Stimulated activated CD8-positive, alpha-beta memory T cell treated with anti-CD3 and anti-CD28 coated beads, Interleukin-7, amount 100 ng/mL, for 4 hours (primary cell): ENCODE results near the gene ZDHHC5.
"Not testable (repeated sequence)": the region's sequence is repeated elsewhere in the genome, so short reads cannot be mapped to it uniquely, and the experiment has no call there.

Experiments
- DNase-seq, 2 donors: peaks; one replicate each; pipeline ENCODE4 v3.0.0-alpha.2; 2020; ENCODE audit warnings: low read depth in 2 of 2

Gene ZDHHC5

DNA sequence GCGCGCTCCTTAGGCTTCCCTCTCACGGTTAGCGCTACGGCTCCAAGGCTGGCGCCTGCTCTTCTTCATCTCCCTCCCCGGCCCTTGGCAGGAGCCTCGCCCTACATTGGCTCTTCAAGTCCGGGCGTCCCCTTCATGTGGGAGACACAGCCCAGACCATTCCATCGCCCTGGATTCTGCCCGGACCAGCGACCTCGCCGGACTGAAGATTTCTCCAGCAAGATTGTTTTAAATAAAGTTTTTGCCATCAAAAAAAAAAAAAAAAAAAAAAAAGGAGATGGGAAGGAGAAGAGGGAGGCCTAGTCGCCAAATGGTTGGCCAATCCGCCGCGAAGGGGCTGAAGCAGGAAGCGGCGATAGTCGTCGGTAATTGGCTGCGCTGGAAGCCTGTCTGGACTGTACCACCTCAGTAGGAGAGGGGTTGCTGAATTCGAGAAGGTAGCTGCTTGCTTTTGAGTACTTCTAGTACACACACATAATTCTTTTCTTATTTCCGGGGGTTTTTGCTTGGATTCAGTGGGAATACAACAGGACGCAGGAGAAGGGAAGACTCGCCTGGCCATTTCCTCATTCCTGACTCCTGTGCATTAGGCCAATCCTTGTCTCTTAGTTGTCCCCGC lies 688 bp upstream of the ZDHHC5 start:
- DNase-seq = peak; percentile 92 to 95

DNA sequence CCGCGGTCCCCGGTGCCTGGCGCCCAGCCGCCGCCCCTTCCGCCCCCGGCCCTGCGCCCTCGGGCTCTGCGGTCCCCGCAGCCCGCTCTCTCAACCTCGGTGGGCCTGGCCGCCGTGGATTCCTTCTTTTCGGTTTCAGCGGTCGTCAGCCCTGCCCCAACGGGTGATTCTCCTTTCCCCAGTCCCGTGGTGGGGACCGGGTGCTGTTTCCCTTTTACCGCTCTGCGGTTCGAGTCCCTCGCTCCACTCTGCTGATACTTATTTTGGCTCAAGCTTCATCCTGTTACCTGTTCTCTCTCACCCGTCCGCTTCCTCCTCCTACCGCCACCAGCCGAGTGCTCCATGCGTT lies 494 bp downstream of the ZDHHC5 start:
- no peak for DNase-seq

DNA sequence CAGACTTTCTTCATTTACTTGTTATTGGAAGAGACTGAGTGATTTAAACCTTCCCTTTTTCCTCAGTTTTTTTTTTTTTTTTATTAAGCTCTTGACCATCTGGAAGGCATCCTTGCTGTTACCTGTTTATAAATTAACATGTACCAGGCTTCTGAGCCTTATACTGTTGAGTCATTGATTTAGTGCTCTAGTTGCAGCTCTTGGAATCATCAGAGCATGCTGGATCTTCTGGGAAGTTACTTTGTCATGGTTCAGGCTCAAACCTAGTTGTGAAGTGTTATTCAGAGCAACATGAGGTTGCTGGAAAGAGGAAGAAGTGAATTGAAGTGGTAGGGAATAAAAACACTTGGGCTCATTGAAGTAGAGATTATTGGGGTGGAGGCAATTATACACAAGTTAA lies 6.3 kb downstream of the ZDHHC5 start:
- no peak for DNase-seq

DNA sequence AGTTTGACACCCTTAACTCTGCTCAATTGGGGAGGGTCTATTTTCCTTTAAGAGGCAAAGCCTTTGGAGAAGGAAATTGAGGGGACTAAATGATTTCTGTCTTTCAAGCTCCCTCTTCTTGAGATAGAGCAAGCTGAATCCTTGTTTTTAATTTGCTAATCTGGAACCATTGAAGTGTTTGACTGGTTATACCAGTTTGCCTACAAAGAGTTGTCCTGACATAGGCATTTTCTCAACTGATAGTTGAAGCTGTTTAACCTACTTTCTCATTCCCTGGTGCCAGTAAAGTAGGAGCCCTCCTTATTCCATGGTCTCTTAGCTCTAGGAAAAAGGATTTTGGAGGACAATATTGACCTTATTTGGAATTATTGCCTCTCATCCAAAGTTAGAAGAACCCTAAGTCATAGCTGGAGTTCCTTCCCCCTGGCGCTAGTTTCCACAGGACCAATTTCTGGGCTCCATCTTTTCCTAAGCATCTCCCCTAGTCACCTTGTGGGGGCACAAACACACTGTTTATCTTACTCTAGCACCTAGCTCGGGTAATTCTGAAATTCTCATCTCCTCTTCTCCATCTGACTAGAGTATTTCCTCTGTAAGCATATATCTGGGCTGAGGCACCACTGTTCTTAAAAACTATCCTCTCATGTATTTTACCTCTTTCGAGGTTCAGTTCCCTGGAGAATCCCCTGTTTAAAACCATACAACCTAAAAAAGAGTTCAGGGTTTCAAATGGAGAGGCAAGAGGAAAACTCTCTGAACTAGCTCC lies 7.4 kb downstream of the ZDHHC5 start:
- DNase-seq = no peak

DNA sequence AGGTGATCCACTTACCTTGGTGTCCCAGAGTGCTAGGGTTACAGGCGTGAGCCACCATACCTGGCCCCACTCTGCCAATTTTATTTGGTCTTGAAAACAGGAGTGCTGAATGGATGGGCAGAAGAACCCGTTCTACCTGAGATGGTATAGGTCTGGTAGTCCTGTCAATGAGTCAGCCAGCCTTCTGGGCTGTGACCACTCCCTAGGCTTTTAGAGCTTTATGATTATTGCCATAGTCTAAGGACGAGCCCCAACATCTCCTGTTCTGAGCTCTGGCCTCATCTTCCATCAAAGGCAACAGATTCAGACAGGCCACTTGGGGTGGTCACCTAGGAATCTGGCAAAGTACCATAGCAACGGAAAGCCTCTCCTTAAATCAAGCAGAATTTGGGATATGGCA lies 11.5 kb downstream of the ZDHHC5 start:
- no peak for DNase-seq

DNA sequence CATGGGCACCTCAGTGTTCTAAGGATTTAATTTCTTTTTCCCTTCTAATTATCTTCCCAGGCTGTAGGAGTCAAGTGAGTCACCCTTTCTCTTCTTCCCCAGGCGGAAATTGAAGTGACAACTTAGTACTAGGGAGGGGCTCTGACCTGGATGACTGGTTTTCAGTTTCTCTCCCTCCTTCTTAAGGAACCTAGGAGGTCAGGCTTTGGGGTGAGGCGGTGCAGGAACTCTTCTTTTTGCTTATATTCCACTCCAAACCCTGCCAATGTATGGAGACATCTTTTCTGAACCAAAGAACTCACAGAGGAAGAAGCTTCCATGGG lies 12.6 kb downstream of the ZDHHC5 start:
- DNase-seq = no peak

DNA sequence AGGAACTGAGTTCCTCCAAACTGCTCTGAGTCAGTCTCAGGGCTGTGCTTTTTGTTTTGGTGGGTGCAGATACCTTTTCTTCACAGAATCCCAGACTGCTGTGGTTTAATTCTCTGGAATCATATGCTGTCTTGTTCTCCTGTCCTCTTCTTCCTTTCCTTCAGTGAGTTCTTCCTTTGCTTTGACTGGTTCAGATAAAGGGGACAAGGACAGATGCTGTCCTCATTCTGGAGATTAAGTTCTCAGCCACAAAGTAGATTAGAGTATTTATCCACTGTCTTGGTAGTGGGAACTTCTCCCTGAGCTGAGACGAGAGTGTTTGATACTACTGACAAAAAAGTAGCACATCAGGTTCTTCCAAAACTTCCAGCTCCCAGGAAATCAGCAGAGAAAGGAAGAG lies 13.3 kb downstream of the ZDHHC5 start:
- DNase-seq = no peak

DNA sequence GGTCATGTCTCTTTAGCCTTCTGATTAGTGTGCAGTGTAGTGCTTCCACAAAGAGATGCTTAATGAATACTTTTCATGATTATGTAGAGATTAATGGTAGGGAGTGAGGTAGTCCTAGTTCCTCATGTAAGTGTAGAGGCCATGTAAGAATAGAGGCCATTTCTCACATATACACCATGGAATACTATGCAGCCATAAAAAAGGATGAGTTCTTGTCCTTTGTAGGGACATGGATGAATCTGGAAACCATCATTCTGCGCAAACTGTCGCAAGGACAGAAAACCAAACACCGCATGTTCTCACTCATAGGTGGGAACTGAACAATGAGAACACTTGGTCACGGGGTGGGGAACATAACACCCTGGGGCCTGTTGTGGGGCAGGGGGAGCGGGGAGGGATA lies 22.6 kb downstream of the ZDHHC5 start:
- not testable (repeated sequence) for DNase-seq

DNA sequence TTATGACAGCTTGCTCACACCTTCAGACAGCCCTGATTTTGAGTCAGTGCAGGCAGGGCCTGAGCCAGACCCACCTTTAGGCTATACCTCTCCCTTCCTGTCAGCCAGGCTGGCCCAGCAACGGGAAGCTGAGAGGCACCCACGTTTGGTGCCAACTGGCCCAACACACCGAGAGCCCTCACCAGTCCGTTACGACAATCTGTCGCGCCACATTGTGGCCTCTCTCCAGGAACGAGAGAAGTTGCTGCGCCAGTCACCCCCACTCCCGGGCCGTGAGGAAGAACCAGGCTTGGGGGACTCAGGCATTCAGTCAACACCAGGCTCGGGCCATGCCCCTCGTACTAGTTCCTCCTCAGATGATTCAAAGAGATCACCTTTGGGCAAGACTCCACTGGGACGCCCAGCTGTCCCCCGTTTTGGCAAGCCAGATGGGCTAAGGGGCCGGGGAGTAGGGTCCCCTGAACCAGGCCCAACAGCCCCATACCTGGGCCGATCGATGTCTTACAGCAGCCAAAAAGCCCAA lies 31.0 kb downstream of the ZDHHC5 start:
- no peak for DNase-seq

DNA sequence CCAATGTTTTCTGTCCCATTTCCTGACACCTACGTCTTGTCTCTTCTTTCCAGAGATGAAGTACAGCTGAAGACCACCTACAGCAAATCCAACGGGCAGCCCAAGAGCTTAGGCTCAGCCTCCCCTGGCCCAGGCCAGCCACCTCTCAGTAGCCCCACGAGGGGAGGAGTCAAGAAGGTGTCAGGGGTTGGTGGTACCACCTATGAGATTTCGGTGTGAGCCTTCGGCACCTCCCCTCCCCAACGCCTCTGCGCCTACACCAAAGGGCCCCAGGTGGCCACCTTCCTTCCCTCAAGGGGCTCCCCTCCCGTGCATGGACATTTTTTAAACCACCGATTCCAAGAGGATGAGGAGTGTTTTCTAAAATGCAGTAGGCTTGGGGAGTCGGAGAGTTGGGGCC lies 31.9 kb downstream of the ZDHHC5 start:
- DNase-seq = no peak

DNA sequence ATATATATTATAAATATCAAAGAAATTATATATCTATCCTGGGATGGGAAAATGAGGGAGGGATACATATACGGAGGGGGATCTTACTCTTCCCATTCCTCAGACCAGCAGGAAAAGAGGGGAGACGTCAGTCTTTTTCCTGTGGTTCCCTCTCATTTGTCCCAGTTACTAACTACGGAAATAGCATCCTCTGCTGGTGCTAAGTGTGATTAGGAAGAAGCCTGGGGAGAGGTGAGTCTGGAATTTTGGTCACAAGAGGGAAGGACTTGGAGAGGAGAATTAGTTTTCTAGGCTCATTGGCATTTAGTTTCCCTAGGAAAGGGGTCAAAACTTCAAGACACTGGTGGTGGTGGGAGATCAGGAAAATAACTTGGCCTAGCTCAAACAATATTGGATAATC lies 32.5 kb downstream of the ZDHHC5 start:
- DNase-seq = no peak

DNA sequence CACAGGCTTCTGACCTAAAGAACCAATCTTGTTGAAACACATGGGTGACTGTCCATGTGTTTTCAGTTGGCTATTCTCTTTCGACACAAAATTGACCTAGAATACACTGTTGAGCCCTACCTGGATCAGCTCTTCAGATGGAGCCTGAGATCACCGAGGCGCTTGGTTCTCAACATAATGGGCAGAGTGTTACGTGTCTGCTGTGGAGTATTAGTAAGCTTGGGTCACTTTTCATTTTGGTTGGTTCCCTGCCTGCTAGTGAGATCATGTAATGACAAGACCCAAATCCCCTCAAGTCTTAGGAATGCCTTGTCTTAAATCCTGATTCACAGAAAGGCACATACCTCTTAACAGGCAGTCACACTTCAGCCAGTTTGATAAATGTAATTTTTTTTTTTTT lies 35.4 kb downstream of the ZDHHC5 start:
- DNase-seq = no peak

DNA sequence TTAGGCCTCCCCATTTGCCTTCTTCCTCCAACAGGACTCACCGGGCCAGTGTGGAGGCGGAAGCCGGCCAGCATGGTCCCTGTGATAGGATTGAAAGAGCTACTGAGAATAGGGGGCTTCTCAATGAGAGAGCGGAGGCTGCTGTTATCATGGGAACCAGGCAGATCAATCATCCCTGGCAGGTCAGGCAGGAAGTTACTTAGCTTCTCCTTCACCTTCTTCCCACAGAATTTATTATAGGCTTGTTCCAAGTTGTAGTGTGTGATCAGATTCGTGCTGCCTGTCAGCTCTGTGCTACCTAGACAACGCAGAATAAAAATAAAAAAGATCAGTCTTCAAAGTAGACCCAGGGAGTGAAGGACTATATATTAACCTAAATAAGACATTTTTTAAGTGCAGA lies 37.0 kb downstream of the ZDHHC5 start:
- no peak for DNase-seq

DNA sequence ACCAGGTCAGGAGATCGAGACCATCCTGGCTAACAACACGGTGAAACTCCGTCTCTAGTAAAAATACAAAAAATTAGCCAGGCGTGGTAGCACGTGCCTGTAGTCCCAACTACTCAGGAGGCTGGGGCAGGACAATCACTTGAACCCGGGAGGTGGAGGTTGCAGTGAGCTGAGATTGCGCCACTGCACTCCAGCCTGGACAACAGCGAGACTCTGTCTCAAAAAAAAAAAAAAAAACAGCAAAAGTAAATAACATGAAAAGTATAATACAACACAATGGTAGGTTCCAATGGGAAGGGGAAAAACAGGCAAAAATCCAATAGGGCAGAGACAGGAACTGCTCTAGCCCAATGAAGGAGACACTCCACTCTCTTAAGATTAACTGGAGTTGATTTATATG lies 37.5 kb downstream of the ZDHHC5 start:
- not testable (repeated sequence) for DNase-seq

DNA sequence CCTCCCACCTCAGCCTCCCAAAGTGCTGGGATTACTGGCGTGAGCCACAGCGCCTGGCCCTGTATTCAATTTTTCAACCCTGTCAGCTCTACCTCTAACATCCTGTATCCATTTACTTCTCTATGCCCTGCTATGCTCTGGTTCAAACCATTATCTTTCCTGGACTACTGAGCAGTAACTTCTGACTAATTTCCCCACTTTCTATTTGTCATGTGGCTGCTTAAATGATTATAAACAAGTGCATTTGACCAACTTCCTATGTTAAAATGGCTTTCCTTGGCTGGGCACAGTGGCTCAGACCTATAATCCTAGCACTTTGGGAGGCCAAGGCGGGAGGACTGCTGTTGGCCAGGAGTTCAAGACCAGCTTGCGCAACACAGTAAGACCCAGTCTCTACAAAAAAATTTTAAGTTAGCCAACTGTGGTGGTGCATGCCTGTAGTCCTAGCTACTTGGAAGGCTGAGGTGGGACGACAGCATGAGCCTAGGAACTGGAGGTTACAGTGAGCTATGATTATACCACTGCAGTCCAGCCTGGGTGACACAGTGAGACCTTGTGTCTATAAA lies 42.0 kb downstream of the ZDHHC5 start:
- DNase-seq = no peak

DNA sequence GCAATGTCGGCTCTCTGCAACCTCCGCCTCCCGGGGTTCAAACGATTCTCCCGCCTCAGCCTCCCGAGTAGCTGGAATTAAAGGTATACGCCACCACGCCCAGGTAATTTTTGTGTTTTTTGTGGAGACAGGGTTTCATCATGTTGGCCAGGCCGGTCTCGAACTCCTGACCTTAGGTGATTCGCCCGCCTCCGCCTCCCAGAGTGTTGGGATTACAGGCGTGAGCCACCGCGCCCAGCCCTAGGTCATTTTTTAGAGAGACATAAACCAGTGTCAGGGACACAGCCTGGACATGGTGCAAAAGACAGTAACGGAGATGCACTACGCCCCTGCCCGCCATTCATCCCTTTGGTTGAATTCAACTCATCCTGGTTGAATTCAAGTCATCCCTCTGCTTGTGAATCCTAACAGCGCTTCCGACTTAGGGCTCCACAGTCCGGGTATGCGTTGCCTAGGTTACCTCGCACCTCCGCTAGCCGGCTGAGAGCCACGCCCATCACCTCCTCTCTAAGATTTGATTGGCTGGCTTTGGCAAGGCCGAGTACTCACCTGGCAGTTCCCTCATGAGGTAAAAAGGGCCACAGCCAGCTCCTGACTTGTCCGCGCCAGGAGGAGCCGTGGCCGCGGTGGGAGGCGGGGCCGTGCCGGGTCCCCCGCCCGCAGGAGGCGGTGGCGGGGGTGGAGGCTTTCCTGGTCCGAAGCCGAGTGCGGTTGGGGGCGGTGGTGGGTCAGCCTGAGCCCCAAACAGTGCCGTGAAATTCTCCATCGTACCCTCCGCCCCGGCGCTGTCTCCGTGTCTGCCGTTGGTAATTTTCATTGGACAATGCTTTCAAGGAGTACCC lies 43.7 kb downstream of the ZDHHC5 start, which contains the start of gene MED19:
Gene MED19 (minus strand): TSS at position 802 of the 842 bp plus-strand sequence. CDS start 36 bp downstream, at position 766.
- peak; percentile 52 to 61 for DNase-seq

DNA sequence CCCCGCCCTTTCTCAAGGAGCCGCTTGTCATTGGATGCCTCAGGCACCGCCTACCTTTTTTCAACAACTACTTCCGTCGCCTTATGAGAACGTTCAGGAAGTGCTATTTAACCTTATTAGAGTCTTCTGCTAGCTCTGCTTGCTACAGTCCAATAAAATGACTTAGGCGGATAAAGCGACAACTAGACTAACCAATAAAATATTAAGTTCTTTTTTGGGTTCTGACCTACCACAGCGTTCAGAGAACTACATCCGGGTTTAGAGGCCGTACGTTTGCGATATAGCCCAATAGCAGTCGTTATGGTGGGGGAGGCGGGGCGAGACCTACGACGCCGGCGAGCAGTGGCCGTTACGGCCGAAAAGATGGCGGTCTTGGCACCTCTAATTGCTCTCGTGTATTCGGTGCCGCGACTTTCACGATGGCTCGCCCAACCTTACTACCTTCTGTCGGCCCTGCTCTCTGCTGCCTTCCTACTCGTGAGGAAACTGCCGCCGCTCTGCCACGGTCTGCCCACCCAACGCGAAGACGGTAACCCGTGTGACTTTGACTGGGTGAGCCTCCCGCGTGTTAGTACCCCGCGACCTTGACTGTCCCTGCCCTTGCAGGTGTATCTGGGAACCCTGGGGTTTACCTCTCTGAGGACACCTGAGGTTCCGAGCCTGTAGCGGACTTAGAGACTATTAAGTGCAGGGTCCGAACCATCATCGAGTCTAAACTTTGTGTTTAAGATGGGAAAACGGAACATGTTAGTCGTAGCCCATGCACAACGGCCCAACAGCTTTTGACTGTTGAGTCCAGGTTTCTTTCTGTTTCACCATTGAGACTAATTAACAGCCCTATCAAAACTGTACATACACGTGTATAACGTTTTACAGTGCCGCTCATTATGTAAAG lies 44.6 kb downstream of the ZDHHC5 start, which contains the start of gene TMX2:
Gene TMX2 (plus strand): TSS at position 338 of the 895 bp plus-strand sequence. CDS start 26 bp downstream, at position 364.
- peak; percentile 83 to 86 for DNase-seq

DNA sequence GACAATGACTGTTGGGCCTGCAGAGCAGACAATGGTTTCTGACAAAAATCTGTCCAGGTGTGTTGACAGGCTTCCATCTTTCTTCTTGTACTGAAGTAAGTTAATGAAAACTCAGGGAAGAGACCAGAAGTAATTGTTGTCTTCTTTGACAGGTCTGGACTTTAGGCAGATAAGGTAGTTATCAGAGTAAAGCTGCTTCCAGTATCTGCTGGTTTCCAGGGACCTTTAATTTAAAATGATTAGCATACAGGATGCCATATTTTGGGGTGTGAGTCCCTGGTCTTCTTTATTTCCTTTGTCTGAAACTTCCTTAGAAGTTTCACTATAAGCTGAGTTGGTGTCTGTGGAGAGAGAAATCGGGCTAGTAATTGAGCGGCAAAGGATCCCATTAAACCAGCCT lies 45.9 kb downstream of the ZDHHC5 start:
- DNase-seq = no peak

DNA sequence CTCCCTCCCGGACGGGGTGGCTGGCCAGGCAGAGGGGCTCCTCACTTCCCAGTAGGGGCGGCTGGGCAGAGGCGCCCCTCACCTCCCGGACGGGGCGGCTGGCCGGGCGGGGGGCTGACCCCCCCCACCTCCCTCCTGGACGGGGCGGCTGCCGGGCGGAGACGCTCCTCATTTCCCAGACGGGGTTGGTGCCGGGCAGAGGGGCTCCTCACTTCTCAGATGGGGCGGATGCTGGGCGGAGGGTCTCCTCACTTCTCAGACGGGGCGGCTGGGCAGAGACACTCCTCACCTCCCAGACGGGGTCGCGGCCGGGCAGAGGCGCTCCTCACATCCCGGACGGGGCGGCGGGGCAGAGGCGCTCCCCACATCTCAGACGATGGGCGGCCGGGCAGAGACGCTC lies 48.8 kb downstream of the ZDHHC5 start:
- DNase-seq = not testable (repeated sequence)

DNA sequence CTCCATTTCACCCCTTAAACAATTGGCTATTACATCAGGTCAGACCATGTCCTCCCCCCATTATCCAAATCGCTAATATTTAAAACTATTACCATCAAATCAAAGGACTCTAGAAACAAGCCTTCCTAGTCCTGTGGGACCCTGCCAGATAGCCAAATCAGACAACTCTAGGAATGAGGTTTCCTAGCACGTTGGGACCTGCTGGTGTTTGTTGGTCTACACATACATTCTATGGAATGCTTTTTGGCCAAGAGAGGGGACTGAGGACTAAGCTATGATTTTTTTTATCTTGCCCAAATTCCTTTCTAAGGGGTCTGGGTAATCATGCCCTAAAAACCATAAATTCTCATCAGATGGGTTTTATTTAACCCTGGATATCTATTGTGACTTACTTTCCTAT lies 59.3 kb downstream of the ZDHHC5 start:
- no peak for DNase-seq

DNA sequence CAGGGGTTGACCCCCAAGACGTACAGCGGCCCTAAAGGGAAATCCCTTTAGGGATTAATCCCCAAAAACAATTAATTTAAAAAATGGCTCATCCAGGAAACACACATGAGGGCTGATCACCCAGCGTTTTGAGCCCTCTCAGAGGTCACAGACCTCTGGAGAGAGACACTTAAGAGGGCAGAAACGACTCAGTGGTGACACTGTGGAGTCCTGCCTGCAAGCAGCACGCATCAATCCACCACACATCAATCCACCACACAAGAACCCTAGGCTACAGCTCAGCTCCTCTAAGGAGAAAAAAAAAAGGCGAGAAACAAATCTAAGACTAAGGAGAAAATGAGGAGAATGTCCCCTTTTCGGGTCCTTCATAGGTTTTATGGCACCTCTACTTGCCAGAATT lies 60.9 kb downstream of the ZDHHC5 start:
- DNase-seq = no peak
